NCI-H526 treated with DMSO at 0.1 percent for 48 hours (cell line): Measurements from ENCODE around the gene NXPH4.
A peak's percentile ranks its signal among the peaks of the same experiment; 100 is the strongest.

Experiments used
- DNase-seq: peaks from one replicate; lab custom pipeline; 2025; lab: John Stamatoyannopoulos, UW

The NXPH4 gene

GRCh38 chr12:57231276-57232021 lies 14.9 kb downstream of the NXPH4 start:
- no peak for DNase-seq

GRCh38 chr12:57232156-57232756 lies 15.7 kb downstream of the NXPH4 start:
- DNase-seq: no peak

DNA sequence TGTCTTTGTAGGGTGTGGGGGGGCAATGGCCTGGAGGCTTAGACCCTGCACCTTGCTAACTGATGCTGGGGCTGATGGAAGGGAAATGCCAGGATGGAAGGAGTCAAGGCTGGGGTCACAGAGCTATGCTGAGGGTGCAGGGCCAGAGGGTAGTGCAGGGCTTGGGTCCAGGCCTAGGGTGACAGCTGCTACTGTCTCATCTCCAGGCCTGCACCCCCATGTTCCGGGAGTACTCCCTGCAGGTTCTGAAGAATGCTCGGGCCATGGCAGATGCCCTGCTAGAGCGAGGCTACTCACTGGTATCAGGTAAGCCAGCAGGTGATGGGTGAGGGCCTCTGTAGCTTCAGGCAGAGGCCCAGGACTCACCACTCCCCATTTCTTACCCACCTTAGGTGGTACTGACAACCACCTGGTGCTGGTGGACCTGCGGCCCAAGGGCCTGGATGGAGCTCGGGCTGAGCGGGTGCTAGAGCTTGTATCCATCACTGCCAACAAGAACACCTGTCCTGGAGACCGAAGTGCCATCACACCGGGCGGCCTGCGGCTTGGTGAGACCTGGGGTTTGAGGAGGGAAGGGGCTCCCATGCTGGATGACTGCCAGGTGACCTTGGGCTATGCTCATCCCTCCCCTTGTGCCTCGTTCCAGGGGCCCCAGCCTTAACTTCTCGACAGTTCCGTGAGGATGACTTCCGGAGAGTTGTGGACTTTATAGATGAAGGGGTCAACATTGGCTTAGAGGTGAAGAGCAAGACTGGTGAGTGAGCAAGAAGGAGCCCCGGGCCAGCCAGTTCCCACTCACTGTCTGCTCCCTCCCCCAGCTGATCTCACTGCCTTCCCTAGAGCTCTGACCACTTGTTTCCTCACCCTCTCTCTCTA lies 17.0 kb downstream of the NXPH4 start:
- no peak for DNase-seq

DNA sequence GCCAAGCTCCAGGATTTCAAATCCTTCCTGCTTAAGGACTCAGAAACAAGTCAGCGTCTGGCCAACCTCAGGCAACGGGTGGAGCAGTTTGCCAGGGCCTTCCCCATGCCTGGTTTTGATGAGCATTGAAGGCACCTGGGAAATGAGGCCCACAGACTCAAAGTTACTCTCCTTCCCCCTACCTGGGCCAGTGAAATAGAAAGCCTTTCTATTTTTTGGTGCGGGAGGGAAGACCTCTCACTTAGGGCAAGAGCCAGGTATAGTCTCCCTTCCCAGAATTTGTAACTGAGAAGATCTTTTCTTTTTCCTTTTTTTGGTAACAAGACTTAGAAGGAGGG lies 17.6 kb downstream of the NXPH4 start:
- no peak for DNase-seq

DNA sequence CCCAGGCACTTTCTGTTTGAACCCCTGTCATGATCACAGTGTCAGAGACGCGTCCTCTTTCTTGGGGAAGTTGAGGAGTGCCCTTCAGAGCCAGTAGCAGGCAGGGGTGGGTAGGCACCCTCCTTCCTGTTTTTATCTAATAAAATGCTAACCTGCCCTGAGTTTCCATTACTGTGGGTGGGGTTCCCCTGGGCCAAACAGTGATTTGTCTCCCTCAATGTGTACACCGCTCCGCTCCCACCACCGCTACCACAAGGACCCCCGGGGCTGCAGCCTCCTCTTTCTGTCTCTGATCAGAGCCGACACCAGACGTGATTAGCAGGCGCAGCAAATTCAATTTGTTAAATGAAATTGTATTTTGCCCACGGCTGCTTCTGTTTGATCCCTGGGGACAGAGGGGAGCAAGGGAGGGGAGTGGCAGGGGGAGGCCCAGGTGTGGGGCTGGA lies 18.0 kb downstream of the NXPH4 start:
- no peak for DNase-seq

DNA sequence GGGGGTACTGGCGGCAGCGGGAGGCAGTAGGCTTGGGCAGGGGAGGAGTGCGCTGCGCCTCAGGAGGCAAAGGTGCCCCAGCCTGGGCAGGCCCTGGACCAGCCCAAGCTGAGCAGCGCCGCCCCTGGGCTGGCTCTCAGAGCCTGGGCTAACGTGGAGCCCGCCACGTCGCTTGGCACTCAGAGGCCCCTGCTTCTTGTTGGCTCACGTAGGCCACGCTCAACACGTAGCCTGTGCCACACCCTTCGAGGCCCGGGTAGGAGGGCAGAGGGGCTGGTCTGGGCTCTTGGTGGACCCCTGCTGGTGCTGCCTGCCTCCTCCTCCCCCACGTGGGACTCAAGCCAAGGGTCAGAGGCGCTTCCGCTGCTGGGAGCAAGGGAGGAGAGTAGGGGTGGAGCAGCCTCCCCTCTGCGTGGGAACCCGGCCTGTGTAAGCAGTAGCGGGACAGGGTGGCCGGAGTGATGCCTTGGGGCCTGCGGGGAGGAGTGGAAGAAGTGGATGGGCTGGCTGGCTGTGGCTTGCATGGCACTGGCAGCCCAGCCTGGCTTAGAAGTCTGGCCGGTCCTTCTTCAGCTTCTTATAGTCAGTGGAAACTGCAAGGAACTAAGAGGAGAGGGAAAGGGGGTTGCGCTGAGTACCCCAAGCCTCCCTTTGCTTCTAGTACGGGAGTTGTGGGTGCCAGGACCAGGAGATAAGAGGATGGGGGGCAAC lies 18.6 kb downstream of the NXPH4 start:
- peak; percentile 64 for DNase-seq

DNA sequence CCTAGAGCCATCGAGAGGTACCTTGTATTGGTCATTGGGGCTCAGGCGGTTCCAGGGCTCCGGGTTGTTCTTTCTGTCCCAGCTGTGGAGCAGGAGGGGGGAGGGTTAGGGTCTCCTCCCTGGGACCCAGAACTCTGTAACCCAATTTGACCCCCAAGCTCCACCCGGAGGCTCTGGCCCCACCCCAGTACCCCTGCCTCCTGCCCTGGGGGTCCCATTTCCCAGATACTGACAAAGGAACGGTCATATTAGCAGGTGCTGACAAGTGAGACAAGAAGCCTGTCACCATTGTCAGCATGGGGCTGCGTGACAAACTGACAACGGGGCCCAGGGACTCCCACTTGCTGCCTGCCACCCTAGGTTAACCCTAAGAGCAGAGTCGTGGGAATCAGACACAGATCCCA lies 19.1 kb downstream of the NXPH4 start:
- no peak for DNase-seq

GRCh38 chr12:57236201-57236924 lies 19.8 kb downstream of the NXPH4 start:
- peak; percentile 40 for DNase-seq

DNA sequence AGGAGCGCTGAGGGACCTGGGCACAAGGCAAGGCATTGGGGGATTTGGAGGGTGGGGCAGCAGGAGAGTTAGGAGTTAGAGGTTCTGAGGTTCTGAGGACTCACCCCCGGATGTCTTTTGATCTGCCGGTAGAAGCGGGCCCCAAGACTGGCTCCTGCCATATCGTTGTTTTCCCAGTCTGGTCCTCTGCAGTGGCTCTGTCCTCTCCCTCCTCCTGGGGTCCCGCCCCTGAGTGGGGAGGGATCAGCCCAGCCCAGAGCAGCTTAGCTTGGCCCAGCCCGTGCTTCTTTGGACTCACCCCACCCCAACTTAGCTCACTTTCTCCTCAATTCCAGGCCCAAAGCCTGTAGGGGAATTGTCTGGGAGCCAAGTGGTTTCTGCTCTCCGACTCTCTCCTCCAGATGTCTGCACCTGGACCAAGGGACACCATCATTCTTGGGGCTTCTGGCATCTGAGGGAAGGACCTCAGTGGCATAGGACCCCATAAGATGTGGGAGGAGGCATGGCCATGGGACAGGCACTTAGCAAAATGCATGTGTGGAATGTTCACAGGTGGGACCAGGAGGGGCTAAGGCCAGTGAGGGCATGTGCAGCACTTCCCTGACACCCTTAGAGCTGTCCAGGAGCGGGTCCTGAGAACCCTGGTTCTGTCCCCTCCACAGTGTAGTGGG lies 20.5 kb downstream of the NXPH4 start:
- peak; percentile 36 for DNase-seq

DNA sequence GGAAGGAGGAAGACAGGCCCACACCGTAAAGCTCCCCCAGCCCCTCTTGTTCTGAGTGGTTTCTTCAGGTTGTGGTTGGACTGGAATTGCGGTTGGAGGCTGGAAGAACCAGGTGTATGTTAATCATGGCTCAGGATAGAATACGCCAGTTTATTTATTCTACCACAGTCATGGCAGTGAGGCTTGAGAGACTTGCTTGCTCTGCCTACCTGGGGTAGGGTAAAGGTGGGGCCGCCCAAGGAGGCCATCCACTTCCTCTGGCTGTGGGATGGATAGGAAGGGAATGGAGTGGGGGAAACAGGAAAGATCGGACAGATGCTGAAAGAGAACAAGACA lies 21.0 kb downstream of the NXPH4 start:
- DNase-seq: peak; percentile 93

DNA sequence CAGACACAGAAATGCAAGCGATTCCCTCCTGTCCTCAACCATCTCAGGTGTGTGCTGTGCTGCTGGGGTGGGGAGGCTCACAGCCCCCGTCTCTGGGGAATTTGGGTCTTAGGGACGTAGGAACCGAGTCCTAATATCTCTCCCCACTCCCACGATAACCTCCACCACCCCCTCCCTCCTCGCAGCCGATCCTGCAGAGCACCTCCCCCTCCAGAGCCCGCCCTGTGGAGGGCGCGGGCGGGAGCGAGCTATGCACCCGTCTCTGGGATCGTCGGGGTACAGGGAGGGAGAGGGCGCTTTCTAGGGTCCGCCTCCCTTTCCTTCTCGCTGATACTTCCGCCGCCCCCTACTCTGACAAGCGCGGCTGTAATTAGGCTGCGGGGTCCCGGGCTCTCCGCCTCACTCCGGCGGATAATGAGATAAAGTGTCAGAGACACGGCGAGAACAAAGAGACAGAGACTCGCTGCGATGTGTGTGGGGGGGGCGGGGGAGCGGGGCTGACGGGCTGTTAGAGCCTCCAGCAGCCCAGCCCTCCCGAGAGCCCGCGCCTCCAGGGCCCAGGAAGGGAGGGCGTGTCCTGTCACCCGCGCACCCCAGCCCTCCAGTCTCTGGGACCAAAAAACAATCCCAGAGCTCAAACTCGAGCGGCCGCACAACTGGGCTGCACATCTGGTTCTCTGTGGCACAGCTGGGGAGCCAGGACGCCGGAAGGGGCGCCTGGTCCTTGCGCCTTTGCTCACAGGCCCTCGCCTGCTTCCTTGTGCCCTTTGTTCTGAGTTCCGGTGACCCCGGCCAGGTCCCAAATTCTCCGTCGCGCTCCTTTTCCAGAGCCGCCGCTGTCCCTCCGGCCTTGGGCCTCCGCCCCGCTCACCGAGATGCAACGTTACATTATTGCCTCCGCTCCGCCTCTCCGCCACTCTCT lies 21.6 kb downstream of the NXPH4 start:
- peak; percentile 80 for DNase-seq

DNA sequence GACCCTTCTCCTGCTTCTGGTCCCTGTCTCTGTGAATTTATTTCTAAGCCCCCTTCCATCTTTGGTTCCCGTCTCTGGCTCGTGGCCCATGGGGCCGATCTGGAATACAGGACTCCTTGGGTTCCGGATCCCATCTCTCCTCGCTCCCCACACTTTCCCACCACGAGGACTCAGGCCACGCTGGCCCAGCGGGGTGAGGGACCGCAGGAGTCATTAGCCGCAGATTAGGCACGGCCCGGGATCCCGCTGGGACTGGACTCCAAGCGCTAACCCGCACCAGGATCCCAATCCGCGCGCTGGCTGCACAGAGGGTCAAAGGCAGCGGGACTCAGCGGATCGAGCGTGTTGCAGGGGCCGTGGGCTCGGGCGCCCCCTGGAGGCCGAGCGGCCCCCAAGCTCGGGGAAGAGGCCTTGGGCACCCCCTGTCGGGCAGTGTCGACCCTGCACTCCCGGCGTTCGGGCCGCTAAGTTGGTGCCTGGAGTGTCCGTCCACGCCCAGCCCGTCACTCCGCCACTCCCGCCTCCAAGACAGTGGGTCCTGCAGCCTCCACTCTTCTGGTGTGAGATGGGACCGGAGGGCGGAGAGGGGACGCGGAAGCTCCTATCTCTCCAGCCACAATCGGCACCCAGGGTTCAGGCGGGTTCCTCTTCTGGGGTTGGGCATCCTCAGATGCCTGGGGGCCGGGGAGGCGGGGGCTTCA lies 22.4 kb downstream of the NXPH4 start:
- peak; percentile 81 for DNase-seq

- DNase-seq: peak; percentile 56
Measured at GRCh38 chr12:57239587-57240065, 23.0 kb downstream of the NXPH4 start.

DNA sequence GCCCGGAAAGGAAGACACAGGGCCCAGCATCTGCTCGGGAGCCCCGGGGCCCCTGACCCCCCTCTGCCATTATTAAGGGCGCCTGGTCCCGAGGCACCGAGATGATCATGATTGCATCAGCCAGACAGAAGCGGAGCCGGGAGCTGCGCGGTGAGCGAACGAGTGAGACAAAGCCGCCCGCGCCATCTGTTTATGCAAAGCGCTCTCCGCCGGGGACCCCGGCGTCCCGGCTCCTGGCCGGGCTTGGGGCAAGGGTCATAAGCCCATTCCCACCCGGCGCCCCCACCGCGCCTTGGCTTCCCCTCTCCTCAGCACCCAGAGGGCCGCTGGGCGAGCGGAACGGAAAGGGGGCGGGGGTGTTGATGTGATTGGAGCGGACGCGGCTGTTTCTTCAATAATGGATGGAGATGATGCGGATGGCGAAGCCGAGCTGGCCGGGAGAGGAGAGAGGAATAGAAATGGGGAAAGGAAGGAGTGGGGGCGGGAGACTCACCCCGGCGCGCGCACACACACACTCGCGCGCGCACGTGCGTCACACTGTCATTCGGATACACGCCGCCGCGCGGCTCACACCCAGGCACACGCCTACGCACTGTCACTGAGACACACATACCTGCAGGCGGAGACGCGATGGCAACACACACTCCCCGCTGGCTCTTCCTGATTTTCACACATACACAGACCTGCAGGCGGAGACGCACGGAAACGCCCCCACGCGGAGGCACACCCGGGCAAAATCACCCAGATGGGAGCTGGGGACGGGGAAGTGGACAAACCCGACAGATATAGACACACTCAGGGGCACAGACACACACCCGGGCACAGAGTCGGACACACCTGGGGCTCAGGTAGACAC lies 23.7 kb downstream of the NXPH4 start:
- peak; percentile 80 for DNase-seq

GRCh38 chr12:57240926-57241401 lies 24.4 kb downstream of the NXPH4 start:
- DNase-seq: peak; percentile 73

DNA sequence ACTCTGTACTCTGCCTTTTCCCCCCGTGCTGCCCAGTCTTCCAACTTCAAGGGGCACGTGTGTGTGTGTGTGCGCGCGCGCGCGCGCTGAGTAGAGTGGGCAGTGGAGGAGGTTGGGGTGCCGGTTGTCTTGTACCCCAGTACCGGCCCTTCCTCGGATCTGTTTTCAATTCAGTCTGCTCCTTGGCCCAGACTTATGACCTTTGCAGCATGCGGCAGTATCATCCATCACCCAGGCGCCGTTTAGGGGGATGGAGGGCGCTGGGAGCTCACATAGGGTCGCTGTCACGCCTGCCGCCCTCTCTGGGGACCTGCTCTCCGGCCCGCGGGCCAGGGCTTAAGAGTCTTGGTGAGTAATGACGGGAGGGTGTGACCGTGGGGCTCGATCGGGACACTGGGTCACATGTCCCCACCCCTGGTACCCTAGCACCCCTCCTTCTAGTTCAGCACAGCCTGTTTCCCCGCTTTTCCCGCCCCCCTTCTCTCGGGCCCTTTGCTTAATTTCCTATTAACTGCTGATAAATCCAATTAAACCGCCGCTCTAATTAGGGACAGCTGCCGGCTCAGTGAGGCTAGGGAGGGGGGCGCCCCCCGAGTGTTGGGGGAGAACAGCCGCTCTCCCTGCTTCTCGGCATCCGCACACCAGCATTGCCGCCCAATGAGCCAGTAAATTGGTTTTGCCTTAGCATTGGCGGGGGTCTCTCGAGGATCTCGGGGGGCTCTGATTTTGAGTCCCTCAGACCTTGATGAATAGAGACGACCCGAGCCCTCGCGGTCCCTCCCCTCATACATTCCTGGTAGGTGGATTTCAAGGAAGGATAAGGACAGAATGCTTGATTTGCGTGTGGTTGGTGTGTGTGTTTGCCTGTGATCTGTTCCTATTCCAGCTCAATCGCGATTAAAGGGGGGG lies 25.1 kb downstream of the NXPH4 start:
- DNase-seq: peak; percentile 49

DNA sequence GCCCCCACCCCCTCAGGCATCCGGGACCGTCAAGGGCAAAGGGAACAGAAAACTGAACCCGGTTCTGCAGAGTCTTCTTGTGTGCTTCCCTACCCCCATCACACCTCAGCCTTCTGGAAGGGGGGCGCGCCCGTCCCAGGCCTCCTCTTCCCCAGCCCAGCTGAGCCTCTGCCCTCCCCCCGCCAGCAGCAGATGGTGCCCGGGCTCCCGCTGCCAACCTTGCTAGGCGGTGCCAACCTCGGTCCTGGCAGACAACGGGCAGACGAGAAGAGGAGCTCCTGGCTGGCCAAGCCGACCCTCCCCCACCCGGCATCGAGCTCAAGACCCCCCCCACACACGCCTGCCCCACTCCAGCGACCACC lies 25.7 kb downstream of the NXPH4 start:
- peak; percentile 85 for DNase-seq
